Activated CD8-positive, alpha-beta memory T cell treated with anti-CD3 and anti-CD28 coated beads for 24 hours (primary cell): ENCODE data around the gene IRF8.
A peak's percentile ranks its signal among the peaks of the same experiment; 100 is the strongest.
"Not testable (repeated sequence)": the region's sequence is repeated elsewhere in the genome, so short reads cannot be mapped to it uniquely, and the experiment has no call there.

Experiments
- DNase-seq: peaks from one replicate; pipeline ENCODE4 v3.0.0-alpha.2; 2020

The IRF8 gene

GRCh38 chr16:85940214-85940613, 41.3 kb downstream of the IRF8 start:
- no peak for DNase-seq

GRCh38 chr16:85941863-85942644, 43.1 kb downstream of the IRF8 start:
- DNase-seq: no peak

DNA sequence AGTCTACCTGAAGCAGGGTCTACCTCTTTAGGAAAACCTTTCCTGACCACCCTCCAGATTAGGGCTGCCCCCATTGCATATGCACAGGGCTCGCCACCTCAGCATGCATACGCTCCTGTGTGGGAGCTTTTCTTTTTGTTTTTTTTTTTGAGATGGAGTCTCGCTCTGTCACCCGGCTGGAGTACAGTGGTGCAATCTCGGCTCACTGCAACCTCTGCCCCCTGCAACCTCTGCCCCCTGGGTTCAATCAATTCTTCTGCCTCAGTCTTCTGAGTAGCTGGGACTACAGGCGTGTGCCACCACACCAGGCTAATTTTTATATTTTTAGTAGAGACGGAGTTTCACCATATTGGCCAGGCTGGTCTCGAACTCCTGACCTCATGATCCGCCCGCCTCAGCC, 43.7 kb downstream of the IRF8 start:
- DNase-seq: not testable (repeated sequence)

DNA sequence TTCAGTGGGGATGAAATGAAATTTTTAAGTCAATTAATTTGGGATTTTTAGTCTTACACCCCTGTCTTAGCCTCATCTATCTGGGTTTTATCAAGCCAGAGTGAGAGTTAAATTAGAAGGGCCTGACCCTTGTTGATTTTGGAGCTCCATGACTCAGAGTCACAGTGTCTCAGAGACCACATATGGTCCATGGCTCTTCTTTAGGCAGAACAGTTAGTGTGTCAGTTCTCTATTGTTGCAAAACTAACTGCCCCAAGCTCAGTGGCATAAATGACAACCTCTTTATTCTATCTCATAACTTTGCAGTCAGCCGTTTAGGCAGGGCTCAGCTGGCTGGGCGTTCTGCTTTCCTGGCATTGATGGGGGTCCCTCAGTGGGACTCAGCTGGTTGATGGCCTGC, 44.7 kb downstream of the IRF8 start:
- no peak for DNase-seq

GRCh38 chr16:85944572-85945423, 45.8 kb downstream of the IRF8 start:
- no peak for DNase-seq

GRCh38 chr16:85945424-85945751, 46.4 kb downstream of the IRF8 start:
- DNase-seq: no peak

DNA sequence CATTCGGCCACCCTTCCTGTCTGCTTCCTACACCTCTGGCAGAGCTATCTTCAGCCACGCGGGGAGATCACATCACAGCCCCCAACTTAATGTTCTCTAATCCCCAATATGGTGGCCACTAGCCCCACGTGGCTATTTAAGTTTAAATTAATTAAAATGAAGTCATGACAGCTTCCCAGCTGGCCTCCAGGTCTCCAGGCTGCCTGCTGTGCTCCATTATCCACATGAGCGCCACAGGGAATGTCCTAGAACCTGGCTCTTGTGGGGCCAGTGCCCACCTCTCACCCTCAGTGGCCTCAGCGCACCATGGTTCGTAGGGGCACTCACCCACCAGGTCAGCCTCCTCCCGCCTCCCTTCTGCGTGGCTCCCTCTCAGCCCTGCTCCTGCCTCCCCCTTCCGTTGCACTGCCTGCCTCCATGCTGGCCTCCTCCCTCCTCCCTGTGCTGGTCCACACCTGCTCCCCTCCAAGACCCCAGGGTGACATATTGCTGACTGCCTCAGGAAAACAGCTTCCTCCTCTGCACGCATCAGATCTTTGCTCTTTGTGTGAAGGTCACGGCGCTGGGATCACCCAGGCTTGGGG, 47.7 kb downstream of the IRF8 start:
- DNase-seq: no peak

GRCh38 chr16:85947230-85948137, 48.5 kb downstream of the IRF8 start:
- DNase-seq: no peak

DNA sequence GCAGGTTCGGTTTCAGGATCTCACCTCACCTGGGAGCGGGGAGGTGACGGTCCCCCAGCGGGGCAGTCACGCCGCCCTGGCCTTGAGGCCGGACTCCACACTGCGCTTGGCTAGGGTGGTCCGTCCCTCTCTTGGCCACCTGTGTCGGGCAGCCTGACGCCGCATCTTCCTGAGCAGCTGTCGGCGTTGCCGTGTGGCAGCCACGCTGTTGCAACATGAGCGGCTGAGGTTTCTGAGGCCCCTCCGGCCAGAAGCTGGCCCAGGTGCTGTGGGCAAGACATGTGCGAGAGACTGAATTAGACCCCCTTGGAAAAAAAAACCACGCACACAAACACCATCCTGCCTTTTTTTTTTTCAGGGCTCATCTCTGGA, 49.2 kb downstream of the IRF8 start:
- no peak for DNase-seq

GRCh38 chr16:85948616-85949265, 49.8 kb downstream of the IRF8 start:
- no peak for DNase-seq

- no peak for DNase-seq
Measured at GRCh38 chr16:85950136-85950918, 51.4 kb downstream of the IRF8 start.

- no peak for DNase-seq
Measured at GRCh38 chr16:85952197-85952596, 53.2 kb downstream of the IRF8 start.

DNA sequence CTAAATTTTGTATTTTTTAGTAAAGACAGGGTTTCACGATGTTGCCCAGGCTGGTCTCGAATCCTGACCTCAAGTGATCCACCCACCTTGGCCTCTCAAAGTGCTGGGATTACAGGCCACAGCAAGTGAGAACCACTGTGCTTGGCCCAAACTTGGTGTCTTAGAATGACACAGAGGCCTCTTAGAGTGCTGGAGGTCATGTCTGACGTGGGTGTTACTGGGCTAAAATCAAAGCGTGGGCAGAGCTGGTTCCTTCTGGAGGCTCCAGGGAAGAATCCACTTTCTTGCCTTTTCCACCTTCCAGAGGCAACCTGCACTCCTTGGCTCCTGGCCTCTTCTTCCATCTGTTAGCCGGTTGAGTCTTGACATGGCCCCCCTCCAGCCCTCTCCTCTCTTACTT, 53.8 kb downstream of the IRF8 start:
- DNase-seq: no peak

- DNase-seq: no peak
Measured at GRCh38 chr16:85954927-85955519, 56.1 kb downstream of the IRF8 start.

- DNase-seq: peak; percentile 74
Measured at GRCh38 chr16:85955566-85955965, 56.6 kb downstream of the IRF8 start.

- DNase-seq: no peak
Measured at GRCh38 chr16:85956426-85956825, 57.5 kb downstream of the IRF8 start.

- no peak for DNase-seq
Measured at GRCh38 chr16:85958731-85959130, 59.8 kb downstream of the IRF8 start.

GRCh38 chr16:85959686-85960085, 60.7 kb downstream of the IRF8 start:
- no peak for DNase-seq

GRCh38 chr16:85960486-85961046, 61.6 kb downstream of the IRF8 start:
- no peak for DNase-seq

- no peak for DNase-seq
Measured at GRCh38 chr16:85961988-85962915, 63.3 kb downstream of the IRF8 start.
